HG03064 (cell line): Measurements from ENCODE around the gene SOX6.
A peak's percentile ranks its signal among the peaks of the same experiment; 100 is the strongest.
"Not testable (repeated sequence)": the region's sequence is repeated elsewhere in the genome, so short reads cannot be mapped to it uniquely, and the experiment has no call there.

ENCODE experiments used
- ATAC-seq: cut with Tn5 transposase; IDR thresholded peaks from one replicate; pipeline ENCODE4 v1.9.1; 2021; ENCODE audit warnings: low read depth; ENCODE audit not compliant: unreplicated experiment

Gene SOX6

DNA sequence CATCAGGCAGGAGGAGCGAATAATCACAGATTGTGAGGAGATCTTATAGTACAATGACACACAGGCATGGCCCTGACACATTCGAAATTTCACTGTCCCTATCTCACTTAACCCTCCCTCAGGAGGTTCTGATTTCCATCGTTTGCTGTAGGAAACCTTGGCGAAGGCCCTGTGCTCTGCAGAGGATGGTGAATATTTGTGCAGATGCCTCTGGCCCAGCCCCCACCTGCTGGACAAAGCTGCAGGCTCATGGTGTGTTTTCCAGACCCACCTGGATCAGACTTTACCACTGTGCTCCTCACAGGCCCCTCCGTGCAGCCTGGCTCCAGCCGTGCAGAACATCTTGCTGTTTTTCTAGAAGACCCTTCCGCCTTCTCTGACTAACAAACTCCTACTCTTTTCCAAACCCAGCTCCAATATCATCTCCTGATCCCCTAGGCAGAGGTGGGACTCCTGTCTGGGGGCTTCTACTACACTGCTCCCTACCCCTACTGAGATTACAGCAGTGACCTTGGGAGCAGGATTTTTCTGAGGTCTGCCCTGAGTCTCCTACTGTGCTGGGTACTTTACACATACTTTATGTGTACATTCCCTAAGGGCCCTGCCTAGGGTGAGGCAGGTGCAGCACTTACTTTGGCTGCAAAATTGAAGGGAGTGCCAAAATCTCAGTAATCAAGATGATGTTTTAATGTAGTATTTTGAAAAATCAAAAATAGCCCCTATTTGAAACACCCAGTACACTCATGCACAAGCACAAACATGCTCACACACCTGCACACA, 412.7 kb downstream of the SOX6 start:
- no peak for ATAC-seq

DNA sequence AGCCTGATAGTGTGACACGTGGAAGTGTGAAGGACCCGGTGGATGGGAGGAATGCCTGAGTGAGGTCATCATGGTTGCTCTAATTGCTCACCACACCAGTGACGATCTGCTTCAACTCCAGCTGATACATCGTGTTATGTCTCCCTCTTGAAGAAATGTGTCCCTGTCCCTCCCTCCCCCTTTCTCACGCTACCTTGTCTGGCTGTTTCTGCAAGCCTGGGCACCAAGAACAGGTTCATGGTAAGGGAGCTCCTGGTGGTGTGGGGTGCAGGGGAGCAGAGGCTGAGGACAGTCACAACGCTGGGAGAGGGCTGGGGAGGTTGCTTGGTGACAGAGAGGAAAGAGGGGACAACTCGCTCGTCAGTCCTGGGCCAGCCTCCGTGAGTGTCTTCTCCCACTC, 413.4 kb downstream of the SOX6 start:
- no peak for ATAC-seq

DNA sequence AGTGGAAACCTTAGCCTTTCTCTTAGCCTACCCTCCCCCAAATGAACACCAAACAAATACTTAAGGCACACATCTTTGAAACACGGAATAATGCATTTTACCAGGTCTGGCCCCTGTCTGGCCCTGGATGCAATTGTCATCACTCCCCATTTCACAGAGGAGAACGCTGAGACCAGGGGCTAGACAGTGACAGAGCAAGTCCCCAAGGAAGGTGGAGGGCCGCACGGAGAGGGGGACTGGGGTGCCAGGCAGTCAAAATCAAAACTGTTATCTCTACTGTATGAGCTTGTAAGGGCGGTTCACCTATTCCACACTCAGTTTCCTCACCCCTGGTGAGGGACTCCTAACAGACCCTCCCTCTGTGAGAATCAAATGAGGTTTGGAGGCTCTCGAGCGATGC, 414.2 kb downstream of the SOX6 start:
- ATAC-seq: no peak

DNA sequence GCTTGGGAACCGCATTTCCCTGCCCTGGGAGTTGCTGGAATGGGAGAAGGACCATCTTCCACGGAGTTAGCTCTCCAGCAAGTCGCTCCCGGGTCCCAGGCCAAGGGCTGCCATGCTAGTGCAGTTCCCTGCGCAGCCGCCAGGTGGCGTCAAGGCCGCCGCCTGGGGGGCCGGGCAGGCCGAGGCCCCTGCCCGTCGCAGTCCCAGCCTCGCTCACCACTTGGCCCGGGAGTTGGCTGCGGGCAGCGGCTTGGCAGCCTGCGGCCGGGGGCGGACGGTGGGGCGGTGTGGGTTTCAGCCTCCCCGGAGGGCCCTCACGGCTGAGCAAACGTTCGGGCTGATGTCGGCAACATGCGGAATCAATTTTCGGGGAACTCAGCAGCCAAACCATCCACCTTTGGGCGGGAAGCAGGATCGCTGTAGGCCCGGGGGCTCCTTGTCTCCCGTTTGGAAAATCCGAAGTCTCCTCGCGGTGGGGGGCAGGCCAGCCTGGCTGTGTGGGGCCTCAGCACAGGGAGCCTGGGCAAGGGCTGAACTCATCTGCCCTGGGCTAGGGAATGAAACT, 415.1 kb downstream of the SOX6 start:
- ATAC-seq: peak; percentile 73

DNA sequence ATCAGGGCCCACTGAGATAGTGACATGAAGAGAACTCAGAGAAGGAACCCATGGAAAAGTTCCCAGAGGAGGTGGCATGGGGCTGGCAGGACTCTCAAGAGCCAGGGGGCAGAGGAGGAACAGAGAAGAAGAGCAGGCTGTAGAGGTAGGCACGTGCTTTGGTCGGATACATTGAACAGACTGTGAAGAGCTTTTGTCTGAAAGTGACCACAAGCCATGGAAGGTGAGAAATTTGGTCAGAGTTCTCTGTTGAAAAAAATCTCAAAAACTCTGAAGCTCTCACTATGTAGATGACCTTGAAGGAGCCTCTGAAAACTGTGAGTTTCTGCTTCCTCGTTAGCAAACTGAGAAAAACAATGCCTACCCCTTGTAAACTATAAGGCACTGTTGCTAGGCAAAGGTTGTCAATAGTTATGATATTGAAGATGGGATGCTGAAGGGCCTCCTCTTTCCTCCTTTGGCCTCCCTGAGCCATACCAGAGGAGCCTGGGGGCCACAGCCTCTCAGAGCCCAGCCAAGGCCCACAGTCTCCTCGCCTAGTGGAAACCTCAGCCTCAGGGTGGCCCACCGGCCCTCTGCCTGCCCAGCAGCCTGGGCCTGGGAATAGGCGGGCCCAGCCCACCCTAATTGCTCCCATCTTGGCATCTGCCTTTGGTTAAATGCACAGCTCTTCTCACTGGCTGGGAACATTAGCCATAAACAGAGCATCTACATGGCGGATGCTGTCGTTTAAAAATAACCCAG, 415.7 kb downstream of the SOX6 start:
- peak; percentile 17 for ATAC-seq

DNA sequence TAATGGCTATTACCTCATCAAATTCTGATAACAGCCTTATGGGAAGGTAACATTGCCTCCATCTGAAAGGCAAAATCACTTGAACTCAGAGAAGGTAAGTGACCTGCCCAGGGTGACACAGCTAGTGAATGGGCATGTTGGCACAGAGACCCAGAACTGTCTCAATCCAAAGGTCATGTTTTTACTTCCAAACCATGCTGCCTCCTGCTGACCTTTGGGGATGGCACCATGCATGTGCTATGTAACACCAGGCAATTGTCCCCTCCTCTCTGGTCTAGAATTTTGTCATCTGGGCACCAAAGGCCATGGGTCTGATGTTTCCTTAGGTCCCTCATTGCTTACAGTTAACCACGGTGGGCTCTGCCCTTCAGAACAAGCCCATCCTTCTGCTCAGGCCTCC, 417.4 kb downstream of the SOX6 start:
- ATAC-seq: no peak

DNA sequence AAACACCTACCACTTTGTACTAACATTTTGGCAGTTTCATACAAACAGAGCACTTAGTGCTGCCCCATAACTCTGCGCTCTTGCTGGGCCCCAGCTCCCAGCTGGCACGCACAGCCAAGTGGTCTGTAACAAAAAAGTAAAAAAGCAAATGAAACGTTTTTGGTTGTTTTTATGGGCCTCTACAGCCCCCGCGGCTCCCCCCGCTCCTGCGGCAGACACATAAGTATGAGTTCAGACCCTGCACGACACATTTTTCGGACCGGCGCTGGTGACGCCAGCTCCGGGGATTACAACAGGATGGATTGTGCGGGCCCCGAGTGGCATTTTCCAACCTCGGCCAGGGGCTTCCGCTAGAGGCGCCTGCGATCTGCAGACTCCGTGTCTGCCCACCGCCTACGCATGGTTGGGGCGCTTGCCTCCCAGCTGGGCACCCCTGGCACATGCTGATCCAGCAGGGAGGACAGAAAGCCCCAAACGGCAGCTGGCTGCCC, 418.2 kb downstream of the SOX6 start:
- ATAC-seq: no peak

DNA sequence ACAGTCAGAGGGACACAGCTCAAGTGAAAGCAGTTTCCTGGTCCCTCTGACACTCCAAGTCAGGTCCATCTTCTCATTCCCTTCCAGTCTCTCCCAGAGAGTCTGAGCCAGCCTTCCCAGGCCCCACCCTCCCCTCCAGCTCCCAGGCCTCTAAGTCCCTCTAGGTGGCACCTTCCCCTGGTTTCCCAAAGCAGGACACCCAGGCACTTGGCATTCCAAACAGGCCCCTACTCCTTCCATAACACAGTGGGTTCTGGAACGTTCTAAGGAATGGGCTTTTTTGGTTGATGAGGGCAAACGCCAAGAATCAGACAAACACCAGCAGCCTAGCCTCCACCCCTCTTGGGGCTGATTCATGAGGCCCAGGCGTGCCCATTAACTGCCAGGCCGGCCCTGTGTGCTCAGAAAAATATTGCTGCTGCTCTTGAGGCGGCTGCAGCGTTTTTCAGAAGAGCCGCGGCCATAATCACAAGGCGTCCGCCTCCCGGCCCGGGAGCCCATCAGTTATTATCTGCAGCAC, 418.7 kb downstream of the SOX6 start:
- no peak for ATAC-seq

DNA sequence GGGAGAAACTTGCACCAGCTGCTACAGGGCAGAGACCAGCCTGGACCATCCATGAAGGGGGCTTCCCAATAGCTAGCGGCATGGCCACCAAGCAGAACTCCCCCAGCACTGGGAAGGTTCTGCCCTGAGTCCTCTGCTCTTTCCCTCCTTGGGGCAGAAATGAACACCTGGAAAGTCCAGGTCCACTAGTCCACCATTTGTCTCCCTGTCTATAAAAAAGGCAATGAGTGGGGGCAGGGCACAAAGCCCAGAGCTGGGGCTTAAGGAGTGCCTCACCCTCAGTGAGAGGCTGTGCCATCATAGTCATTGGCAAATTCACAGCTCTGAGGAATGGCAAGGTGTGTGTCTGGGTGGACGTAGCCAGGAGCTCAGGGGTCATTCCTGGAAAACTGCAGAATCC, 420.3 kb downstream of the SOX6 start:
- no peak for ATAC-seq

DNA sequence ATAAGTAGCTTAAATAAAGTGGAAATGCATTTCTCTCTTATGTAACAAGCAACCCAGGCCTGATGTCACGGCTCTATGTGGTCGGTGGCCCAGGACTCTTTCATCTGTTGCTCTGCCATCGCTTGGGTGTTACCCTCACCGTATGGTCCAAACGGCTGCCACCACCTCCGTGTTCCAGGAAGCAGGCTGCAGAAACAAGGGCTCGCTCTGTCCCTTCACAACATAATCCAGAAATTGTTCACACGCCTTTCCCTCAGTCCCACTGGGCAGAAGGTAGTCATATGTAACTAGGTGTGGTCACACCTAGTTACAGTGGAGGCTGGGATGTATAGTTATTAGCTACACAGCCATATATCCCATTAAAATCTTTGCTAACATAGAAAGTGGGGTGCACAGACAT, 421.0 kb downstream of the SOX6 start:
- no peak for ATAC-seq

DNA sequence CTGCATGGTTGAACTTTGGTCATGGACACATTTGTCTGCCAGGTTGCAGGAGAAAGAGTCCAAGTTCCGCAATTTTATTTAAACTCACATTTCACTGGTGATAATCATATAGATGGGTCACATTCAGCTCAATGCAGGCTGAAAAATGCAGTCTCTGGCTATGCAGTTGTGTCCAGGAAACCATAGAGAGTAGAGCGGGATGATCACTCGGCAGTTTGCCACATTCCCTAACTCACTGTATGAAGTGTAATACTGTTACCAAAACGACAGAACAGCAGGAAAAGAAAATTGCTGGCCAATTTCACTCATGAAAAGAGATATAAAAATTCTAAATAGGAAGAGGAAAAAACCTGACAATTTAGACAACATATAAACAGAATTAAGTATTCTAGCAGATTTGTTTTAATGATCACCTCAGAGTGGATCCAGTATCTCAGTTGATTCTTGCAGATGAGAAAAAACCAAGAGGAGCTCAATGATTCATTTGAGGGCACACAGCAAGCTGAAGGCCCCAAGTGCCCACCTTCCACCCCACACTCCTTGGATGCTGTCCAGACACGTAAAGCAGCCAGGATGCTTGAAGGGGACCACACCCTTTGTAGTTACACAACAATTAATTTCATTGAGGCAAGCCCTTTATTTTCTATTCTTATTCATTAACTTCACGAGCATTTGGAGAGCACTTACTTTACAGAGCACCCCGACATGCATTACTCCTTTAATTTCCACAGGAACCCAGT, 422.3 kb downstream of the SOX6 start:
- ATAC-seq: no peak

DNA sequence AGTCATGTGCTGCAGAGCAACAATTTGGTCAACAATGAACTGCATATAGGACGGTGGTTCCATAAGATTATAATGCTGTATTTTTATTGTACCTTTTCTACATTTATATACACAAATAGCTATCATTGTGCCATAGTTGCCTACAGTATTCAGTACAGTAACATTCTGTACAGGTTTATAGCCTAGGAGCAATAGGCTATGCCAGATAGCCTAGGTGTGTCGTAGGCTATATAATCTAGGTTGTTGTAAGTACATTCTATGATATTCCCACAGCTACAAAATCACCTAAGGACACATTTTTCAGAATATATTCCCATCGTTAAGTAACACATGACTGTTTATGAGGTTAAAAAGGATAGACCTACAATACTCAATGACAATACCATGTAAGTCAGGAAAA, 423.9 kb downstream of the SOX6 start:
- no peak for ATAC-seq

DNA sequence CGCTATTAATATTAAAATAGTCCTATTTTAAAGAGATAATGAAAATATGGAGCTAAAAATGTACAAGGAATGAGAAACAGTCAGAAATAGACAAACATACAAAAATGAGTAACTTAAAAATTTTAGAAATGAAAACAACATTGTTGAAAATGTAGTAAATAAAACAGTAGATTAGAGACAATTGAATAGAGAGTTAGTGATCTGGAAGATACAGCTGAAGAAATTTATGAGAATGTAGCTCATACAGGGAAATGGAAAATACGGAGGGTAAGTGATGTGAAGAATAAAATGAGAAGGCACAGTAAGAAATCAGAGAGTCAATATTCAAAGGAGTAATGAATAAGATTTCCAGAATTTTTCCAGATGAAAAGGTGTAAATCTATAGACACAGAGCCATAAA, 424.8 kb downstream of the SOX6 start:
- ATAC-seq: no peak

DNA sequence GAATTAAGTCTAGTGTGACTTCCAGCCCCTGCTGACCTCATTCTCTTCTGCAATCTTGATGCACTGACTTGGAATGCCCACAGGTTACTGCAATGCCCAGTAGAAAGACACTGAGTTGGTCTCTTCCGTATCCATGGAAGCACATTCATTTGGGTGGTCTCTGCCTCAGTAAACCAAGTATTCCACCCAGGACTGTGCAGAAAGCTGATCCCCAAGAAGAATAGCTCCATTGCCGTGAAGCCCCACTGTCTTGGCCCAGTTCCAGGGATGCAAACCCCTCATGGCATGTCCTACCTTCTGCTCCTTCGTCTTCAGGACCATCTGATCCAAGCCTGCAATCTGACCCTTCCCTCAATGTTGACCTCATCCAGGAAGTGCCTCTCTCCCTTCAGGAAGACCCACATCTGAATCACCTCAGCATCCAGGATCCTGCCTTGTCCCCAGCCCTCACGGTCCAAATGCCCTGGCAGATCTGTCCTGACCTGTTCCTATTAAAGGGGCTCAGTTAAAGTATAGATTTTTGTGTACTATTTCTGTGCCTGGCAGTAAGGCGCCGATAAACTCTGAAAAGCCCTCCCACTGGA, 425.8 kb downstream of the SOX6 start:
- no peak for ATAC-seq

DNA sequence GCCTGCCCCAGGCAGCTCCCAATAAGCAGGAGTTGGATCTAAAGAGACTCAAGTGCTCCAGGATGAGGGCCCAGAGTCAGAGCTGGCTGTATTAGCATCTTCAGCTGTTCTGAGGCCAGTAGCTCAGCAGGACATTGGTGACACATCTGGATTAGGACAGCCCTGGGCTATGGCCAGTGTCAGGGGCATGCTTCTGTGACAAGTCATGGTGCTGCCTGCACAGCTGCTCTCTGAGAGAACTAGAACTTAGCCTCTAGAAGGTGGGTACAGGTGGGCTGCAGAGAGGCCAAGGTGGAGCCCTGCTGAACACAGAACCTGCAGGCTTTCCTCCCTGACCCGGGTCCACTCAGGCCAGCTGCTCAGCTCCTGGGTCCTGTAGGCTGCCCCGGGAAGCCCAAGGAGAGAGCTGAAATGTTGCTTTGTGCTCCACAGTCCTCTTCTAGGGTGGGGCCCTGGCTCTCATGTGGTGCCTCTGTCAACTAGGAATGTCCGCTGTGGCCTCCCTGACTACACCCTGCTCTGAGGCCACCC, 426.9 kb downstream of the SOX6 start:
- no peak for ATAC-seq

DNA sequence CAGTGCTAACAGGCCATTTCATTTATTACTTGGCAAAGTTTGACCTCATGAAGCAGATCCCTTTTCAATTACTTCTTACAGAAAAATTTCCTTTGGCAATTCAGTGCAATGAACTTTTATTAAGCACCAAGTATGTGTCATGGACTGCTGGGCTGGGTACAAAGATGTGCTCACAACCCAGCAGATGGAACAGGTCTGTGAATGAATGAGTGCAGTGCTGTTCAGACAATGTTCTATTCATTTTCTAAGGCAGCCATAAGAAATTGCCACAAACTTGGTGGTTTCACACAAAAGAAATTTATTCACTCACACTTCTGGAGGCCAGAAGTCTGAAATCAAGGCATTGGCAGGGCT, 428.5 kb downstream of the SOX6 start:
- no peak for ATAC-seq

DNA sequence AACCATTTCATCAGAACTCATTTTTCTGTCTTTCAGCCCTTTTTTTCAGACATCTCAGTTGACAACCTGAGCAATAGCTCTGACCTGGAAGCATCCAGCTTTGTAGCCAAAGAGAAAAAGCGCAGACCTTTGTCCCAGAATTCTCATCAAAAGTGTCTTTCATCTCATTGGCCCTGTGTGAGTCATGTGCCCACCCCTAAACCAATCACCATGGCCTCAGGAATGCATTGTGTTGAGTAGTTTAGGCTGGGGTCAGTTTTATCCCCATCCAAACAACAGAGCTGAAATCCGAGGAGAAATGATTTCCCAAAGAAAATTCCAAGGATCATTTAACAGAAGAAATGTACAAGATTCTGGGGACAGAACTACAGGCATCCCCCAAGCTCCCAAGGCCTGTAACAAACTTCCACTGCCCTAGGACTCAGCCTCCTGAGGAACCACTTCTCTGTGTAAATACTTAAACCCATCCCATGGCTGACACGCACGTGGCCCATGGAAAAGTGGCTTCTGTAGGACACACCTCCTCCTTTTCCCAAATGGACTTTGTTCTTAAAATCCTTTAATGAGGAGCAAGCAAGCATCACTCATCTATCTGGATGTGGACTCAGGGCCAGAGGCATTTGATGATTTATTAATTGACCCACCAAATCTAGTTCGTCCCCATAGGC, 429.0 kb downstream of the SOX6 start:
- ATAC-seq: no peak

DNA sequence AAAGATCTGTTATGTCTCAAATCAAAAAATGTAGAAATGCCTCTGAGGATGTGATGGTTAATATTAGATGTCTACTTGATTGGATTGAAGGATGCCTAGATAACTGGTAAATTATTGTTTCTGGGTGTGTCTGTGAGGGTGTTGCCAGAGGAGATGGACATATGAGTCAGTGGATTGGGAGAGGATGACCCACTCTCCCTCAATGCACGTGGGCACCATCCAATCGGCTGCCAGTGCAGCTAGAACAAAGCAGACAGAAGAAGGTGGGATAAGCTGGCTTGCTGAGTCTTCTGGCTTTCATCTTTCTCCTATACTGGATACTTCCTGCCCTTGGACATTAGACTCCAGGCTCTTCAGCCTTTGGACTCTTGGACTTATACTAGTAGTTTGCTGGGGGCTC, 430.3 kb downstream of the SOX6 start:
- no peak for ATAC-seq

DNA sequence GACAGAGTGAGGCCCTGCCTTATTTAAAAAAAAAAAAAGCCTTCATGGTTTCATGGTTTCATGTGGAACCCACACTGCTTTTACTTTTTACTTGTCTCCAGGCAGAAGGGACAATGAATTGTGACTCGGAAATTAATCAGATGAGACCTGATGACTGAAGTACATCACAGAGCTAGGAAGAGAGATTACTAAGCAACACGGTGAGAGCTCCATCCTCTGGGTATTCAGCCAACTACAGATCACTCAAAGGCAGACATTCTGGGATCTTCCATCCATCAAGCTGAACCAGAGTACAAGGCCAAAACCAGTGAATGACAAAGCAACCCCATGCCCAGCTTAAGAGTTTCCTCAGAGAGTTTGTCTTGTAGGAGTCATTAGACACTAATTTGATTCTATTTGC, 433.2 kb downstream of the SOX6 start:
- no peak for ATAC-seq

DNA sequence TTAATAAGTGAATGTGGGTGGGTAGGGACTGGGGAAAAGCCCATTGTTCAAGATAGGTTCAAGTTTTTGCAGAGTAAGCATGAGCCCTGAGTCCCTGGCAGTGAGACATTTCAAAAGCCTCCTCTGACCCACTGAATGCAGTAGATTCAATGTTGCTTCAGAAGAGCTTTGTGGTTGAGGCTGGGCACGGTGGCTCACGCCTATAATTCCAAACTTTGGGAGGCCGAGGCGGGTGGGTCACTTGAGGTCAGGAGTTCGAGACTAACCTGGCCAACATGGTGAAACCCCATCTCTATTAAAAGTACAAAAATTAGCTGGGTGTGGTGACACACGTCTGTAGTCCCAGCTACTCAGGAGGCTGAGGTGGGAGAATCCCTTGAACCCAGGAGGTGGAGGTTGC, 433.6 kb downstream of the SOX6 start:
- ATAC-seq: not testable (repeated sequence)
